B cell (primary cell): ENCODE measurements around the gene BHMT. TPM values are rescaled to one million over a fixed set of nuclear protein-coding genes. Genes with fewer than 3 reads are reported as not detected.

Experiments used
- ATAC-seq: fragments of 200-7000 bp; cut with Tn5 transposase; one replicate; pipeline ENCODE4 v1.10.0; 2021; ENCODE audit warnings: low read depth, mild to moderate bottlenecking, moderate number of reproducible peaks, moderate library complexity
- CTCF ChIA-PET: fragments of 350-600 bp; sonication (Branson Sonifier 250); formaldehyde crosslinking; loops from one replicate; lab custom pipeline; 2021; ENCODE audit warnings: antibody characterized with exemption, inconsistent platforms; lab: Charles Lee
- POLR2A ChIA-PET: fragments of 350-600 bp; sonication (Branson Sonifier 250); formaldehyde crosslinking; loops from one replicate; lab custom pipeline; 2021; ENCODE audit warnings: antibody characterized with exemption; lab: Charles Lee
- DNase-seq: peaks from one replicate; pipeline ENCODE4 v3.0.0; 2013
- H2AFZ ChIP-seq: 2 replicates; pipeline ENCODE4 v1.6.1; 2012; ENCODE audit warnings: mild to moderate bottlenecking, low read depth, low read length; ENCODE audit not compliant: insufficient read depth, poor library complexity, severe bottlenecking
- H3K27ac ChIP-seq, 2 donors: 1 replicate in 1 of 2; 2 replicates in 1 of 2; pipeline ENCODE4 v1.5.1; 2012 to 2013; ENCODE audit warnings: low read length in 2 of 2, mild to moderate bottlenecking in 2 of 2, moderate library complexity in 1 of 2
- H3K27me3 ChIP-seq, 4 experiments: fragments of 200-600 bp in 1 of 4; sonication (generic) in 1 of 4; replicated peaks in 1 of 4; 1 replicate in 2 of 4; 2 replicates in 2 of 4; pipeline versions ENCODE4 v1.6.1 to v1.7.0; 2013 to 2016; ENCODE audit warnings: low read length in 3 of 4, mild to moderate bottlenecking in 2 of 4, mixed read lengths in 1 of 4, moderate library complexity in 1 of 4; ENCODE audit not compliant: insufficient read depth in 4 of 4, control insufficient read depth in 3 of 4; ENCODE audit errors: control extremely low read depth in 1 of 4
- H3K36me3 ChIP-seq, 2 experiments: replicated peaks in 1 of 2; 1 replicate in 1 of 2; 2 replicates in 1 of 2; pipeline versions ENCODE4 v1.6.1 to v1.7.1; 2013; ENCODE audit warnings: low read length in 1 of 2; ENCODE audit not compliant: insufficient read depth in 2 of 2, control insufficient read depth in 1 of 2; ENCODE audit errors: control extremely low read depth in 1 of 2, extremely low read depth in 1 of 2
- H3K4me1 ChIP-seq, 2 donors: fragments of 200-600 bp in 1 of 2; sonication (generic) in 1 of 2; 1 replicate in 1 of 2; 2 replicates in 1 of 2; pipeline versions ENCODE4 v1.5.1 to v1.6.1; 2013 to 2017; ENCODE audit warnings: low read length in 2 of 2; ENCODE audit not compliant: control insufficient read depth in 2 of 2, insufficient read depth in 2 of 2
- H3K4me2 ChIP-seq: replicated peaks from 2 replicates; pipeline ENCODE3; 2012; ENCODE audit warnings: mild to moderate bottlenecking, low read depth, low read length; ENCODE audit not compliant: poor library complexity, severe bottlenecking
- H3K4me3 ChIP-seq, 5 experiments: fragments of 200-600 bp in 1 of 5; sonication (generic) in 1 of 5; 1 replicate in 3 of 5; 2 replicates in 2 of 5; pipeline versions ENCODE4 v1.5.1 to v1.7.0; 2011 to 2016; ENCODE audit warnings: low read length in 4 of 5, mild to moderate bottlenecking in 4 of 5, low read depth in 2 of 5, control low read depth in 1 of 5, moderate library complexity in 1 of 5; ENCODE audit not compliant: insufficient read depth in 1 of 5; ENCODE audit errors: control extremely low read depth in 1 of 5, extremely low read depth in 1 of 5
- H3K79me2 ChIP-seq: fragments of 200-600 bp; sonication (generic); one replicate; pipeline ENCODE4 v1.6.0; 2016; ENCODE audit warnings: low read length; ENCODE audit not compliant: control insufficient read depth, insufficient read depth
- H3K9ac ChIP-seq: fragments of 200-600 bp; sonication (generic); 2 replicates; pipeline ENCODE4 v1.6.1; 2017; ENCODE audit warnings: mild to moderate bottlenecking, low read length, moderate library complexity
- H3K9me3 ChIP-seq, 3 donors: one replicate each; pipeline versions ENCODE4 v1.6.1 to v1.7.1; 2013; ENCODE audit warnings: low read length in 2 of 3; ENCODE audit not compliant: control insufficient read depth in 2 of 3, insufficient read depth in 1 of 3; ENCODE audit errors: control extremely low read depth in 1 of 3
- H4K20me1 ChIP-seq: 2 replicates; pipeline ENCODE4 v1.6.0; 2012; ENCODE audit warnings: mild to moderate bottlenecking, low read length; ENCODE audit not compliant: insufficient read depth, control insufficient read depth, poor library complexity, severe bottlenecking
- H3K27ac Mint-ChIP-seq: one replicate; pipeline ENCODE4 v1.8.0; 2021; ENCODE audit warnings: mixed read lengths
- H3K27me3 Mint-ChIP-seq: one replicate; pipeline ENCODE4 v1.8.0; 2021; ENCODE audit warnings: mixed read lengths
- H3K4me1 Mint-ChIP-seq: one replicate; pipeline ENCODE4 v1.8.0; 2021; ENCODE audit warnings: mixed read lengths
- H3K4me3 Mint-ChIP-seq: one replicate; pipeline ENCODE4 v1.8.0; 2021; ENCODE audit warnings: mixed read lengths
- H3K9me3 Mint-ChIP-seq: one replicate; pipeline ENCODE4 v1.8.0; 2022; ENCODE audit warnings: mixed read lengths; ENCODE audit not compliant: insufficient read depth
- CTCF ChIP-seq: fragments of 200-600 bp; IDR thresholded peaks from one replicate; pipeline ENCODE4 v1.8.0; 2022; ENCODE audit warnings: antibody characterized with exemption, mild to moderate bottlenecking
- EZH2 ChIP-seq: IDR thresholded peaks from 2 replicates; pipeline ENCODE4 v1.6.1; 2012; ENCODE audit warnings: borderline replicate concordance, low read depth, mild to moderate bottlenecking, moderate library complexity, low read length; ENCODE audit not compliant: insufficient read depth, poor library complexity, severe bottlenecking
- WGBS: methylation state at CpG from one replicate; pipeline ENCODE4 v1.1.5; 2013; ENCODE audit warnings: missing lambda C conversion rate; ENCODE audit not compliant: insufficient coverage; 5-methylcytosine and 5-hydroxymethylcytosine counted together
- intact Hi-C: fragments of 100-400 bp; cut with micrococcal nuclease; formaldehyde crosslinking; loops from one replicate; pipeline ENCODE4 v1.10.0; 2022
- polyA plus RNA-seq: library from polyadenylated mRNA; depleted of rRNA; stranded (reverse); fragments of >200 nt; gene quantifications from 2 replicates; pipeline ENCODE4 v1.2.3, GENCODE V29; 2012
- total RNA-seq, 2 donors: library from RNA; stranded (reverse); fragments of 120-200 nt in 1 of 2; gene quantifications; 1 replicate in 1 of 2; 2 replicates in 1 of 2; pipeline versions ENCODE4 v1.2.3 to v1.2.4, GENCODE V29; 2013 to 2022

Gene BHMT
- total and polyA plus RNA-seq, 2 donors (not counting 1 experiment from before 2014, with no cell fraction given) = not detected

GRCh38 chr5:79147076-79147475 is 35.5 kb downstream of the BHMT start:
- H3K27me3 Mint-ChIP-seq = peaks cover 29% of the 10 kb centered on the region

GRCh38 chr5:79149433-79149832 is 37.8 kb downstream of the BHMT start:
- H3K27ac ChIP-seq = no peak overlapping the region
- no peak for TF ChIP-seq EZH2
- TF ChIP-seq CTCF = no peak
- no peaks in the 10 kb centered on the region for H3K9me3 ChIP-seq
- H3K4me2 ChIP-seq = no peak overlapping the region
- H2AFZ ChIP-seq = no peak overlapping the region
- H3K27me3 Mint-ChIP-seq = peaks cover 12% of the 10 kb centered on the region
- H3K79me2 ChIP-seq = no peaks in the 10 kb centered on the region
- DNase-seq (no peak), ATAC-seq (no peak)
- intact Hi-C loops = no loop called here
- no peak overlapping the region for H3K4me3 ChIP-seq
- H3K27me3 ChIP-seq = peaks cover 0 to 4% (median 0%) of the 10 kb centered on the region in 4 experiments
- ChIA-PET POLR2A (no interaction called here), CTCF (no interaction called here)
- H3K4me3 Mint-ChIP-seq = no peak overlapping the region
- WGBS = no CpG with 5 or more reads among the region's 3 CpGs
- H3K36me3 ChIP-seq = no peaks in the 10 kb centered on the region
- no peaks in the 10 kb centered on the region for H4K20me1 ChIP-seq
- no peak overlapping the region for H3K27ac Mint-ChIP-seq
- H3K4me1 ChIP-seq = no peaks in the 10 kb centered on the region
- no peak overlapping the region for H3K9ac ChIP-seq
- H3K4me1 Mint-ChIP-seq = no peaks in the 10 kb centered on the region
- no peaks in the 10 kb centered on the region for H3K9me3 Mint-ChIP-seq

More at GRCh38 chr5:79147076-79147475, 35.5 kb downstream of the BHMT start:
- Mint-ChIP-seq H3K27ac (no peak overlapping the region), H3K4me3 (no peak overlapping the region), H3K4me1 (no peaks in the 10 kb centered on the region), H3K9me3 (no peaks in the 10 kb centered on the region)
- Histone ChIP-seq H3K27me3 (peaks cover 0 to 4% (median 0%) of the 10 kb centered on the region in 4 experiments), H3K4me3 (no peak overlapping the region), H2AFZ (no peak overlapping the region), H4K20me1 (no peaks in the 10 kb centered on the region), H3K36me3 (no peaks in the 10 kb centered on the region), H3K27ac (no peak overlapping the region), H3K79me2 (no peaks in the 10 kb centered on the region), H3K4me2 (no peak overlapping the region), H3K9ac (no peak overlapping the region), H3K4me1 (no peaks in the 10 kb centered on the region), H3K9me3 (no peaks in the 10 kb centered on the region)
- ATAC-seq = no peak
- no peak for DNase-seq
- ChIA-PET POLR2A (no interaction called here), CTCF (interaction anchor here (3.0 kb wide), 1 partner anchor 14 kb away, joined by 12 read pairs; no protein-coding TSS in a partner anchor)
- intact Hi-C loops = no loop called here
- TF ChIP-seq CTCF (no peak), EZH2 (no peak)
